Lower lobe of right lung (tissue), 2 donors: Measurements from ENCODE around the gene CAMSAP1. TPM values are rescaled to one million over a fixed set of nuclear protein-coding genes. Genes with fewer than 3 reads are reported as not detected.

ENCODE experiments used
- ATAC-seq, 2 donors: fragments of 200-7000 bp; cut with Tn5 transposase; one replicate each; pipeline ENCODE4 v1.9.1; 2020 to 2022; ENCODE audit warnings: mild to moderate bottlenecking in 2 of 2, moderate library complexity in 2 of 2
- DNase-seq: peaks from one replicate; pipeline ENCODE4 v3.0.0-alpha.2; 2020
- H3K27ac ChIP-seq: fragments of 200-600 bp; one replicate; pipeline ENCODE4 v1.8.0; 2022
- H3K27me3 ChIP-seq: fragments of 200-600 bp; one replicate; pipeline ENCODE4 v1.8.0; 2022; ENCODE audit warnings: low read depth
- H3K36me3 ChIP-seq: fragments of 200-600 bp; one replicate; pipeline ENCODE4 v1.8.0; 2022; ENCODE audit warnings: mild to moderate bottlenecking
- H3K4me1 ChIP-seq: fragments of 200-600 bp; one replicate; pipeline ENCODE4 v1.8.0; 2022
- H3K4me3 ChIP-seq: fragments of 200-600 bp; one replicate; pipeline ENCODE4 v1.8.0; 2022; ENCODE audit warnings: mild to moderate bottlenecking
- H3K9me3 ChIP-seq: fragments of 200-600 bp; one replicate; pipeline ENCODE4 v1.8.0; 2022
- intact Hi-C: fragments of 100-400 bp; cut with DNase I; formaldehyde crosslinking; loops from one replicate; pipeline ENCODE4 v1.11.0; 2022
- total RNA-seq: library from RNA; stranded (reverse); fragmentation: NEBNext Ultra II Directional; extraction: Animal tissue kit (Norgen Biotek cat#: 25700); gene quantifications from one replicate; pipeline ENCODE4 v1.2.1, GENCODE V29; 2021
- TF ChIP-seq, protein P1 (sequence below): fragments of 200-600 bp; IDR thresholded peaks from one replicate; pipeline ENCODE4 v1.8.0; 2022; ENCODE audit warnings: antibody characterized with exemption, mild to moderate bottlenecking
- donor health status: DM: no; HTN: yes; CAD: no; lungs with severe emphysema.

CAMSAP1 gene
- total RNA-seq, 1 donor from 2014 or later, result 34.4 TPM

DNA sequence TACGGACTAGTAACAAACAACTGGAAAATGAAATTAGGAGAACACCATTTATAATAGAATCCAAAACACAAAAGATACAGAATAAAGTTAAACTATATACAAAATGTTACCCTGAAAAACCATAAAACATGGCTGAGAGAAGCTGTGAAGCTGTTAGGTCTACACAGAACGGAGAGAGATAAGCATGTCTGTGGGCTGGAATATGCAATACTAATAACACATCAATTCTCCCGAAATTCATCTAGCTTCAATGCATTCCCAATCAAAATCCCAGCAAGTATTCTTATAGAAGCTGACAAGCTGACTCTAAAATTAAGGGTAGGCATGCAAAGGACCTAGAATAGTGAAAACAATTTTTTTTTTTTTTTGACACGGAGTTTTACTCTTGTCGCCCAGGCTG lies 32.5 kb downstream of the CAMSAP1 start:
- Histone ChIP-seq H3K27ac (no peak overlapping the region), H3K4me3 (no peak overlapping the region), H3K36me3 (peaks cover 9% of the 10 kb centered on the region), H3K4me1 (no peaks in the 10 kb centered on the region), H3K9me3 (no peaks in the 10 kb centered on the region), H3K27me3 (no peaks in the 10 kb centered on the region)
- ATAC-seq (no peak), DNase-seq (no peak)
- TF ChIP-seq, protein P1, sequence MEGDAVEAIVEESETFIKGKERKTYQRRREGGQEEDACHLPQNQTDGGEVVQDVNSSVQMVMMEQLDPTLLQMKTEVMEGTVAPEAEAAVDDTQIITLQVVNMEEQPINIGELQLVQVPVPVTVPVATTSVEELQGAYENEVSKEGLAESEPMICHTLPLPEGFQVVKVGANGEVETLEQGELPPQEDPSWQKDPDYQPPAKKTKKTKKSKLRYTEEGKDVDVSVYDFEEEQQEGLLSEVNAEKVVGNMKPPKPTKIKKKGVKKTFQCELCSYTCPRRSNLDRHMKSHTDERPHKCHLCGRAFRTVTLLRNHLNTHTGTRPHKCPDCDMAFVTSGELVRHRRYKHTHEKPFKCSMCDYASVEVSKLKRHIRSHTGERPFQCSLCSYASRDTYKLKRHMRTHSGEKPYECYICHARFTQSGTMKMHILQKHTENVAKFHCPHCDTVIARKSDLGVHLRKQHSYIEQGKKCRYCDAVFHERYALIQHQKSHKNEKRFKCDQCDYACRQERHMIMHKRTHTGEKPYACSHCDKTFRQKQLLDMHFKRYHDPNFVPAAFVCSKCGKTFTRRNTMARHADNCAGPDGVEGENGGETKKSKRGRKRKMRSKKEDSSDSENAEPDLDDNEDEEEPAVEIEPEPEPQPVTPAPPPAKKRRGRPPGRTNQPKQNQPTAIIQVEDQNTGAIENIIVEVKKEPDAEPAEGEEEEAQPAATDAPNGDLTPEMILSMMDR, result no peak
- intact Hi-C loops, result no loop called here

DNA sequence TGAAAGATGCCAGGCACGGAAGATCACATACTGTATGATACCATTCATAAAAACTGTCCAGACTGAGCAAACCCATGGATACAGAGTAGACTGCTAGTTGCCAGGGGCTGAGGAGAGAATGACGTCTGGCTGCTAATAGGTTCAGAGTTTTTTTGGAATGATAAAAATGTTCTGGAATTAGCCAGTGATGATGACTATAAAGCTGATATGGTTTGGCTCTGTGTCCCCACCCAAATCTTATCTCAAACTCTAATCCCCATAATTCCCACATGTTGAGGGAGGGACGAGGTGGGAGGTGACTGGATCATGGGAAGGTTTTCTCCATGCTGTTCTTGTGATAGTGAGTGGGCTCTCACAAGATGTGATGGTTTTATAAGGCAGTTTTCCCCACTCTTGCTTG lies 37.4 kb downstream of the CAMSAP1 start:
- no peaks in the 10 kb centered on the region for H3K36me3 ChIP-seq
- ATAC-seq (no peak), DNase-seq (no peak)
- no peak overlapping the region for H3K27ac ChIP-seq
- intact Hi-C loops, result no loop called here
- no peaks in the 10 kb centered on the region for H3K27me3 ChIP-seq
- no peak overlapping the region for H3K4me3 ChIP-seq
- TF ChIP-seq, protein P1, result no peak
- no peaks in the 10 kb centered on the region for H3K9me3 ChIP-seq
- H3K4me1 ChIP-seq, result no peaks in the 10 kb centered on the region

DNA sequence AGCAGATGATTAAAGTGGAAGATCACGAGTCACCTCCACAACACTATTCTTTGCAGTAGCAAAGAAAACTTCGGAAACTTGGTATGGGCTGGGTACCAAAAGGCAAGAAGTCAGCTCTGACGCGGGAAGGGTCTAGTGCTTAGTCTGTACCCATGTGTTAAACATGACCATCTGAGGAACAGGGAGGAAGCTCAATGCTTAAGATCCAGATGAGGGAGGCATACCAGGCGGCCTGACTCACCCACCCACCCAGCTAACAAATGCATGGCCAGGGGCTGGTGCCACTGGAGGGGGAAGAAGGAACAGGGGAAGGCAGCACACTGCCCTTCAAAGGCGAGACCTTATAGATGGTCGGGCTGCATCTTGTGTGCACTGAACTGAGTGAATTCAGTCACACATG lies 41.8 kb downstream of the CAMSAP1 start:
- Histone ChIP-seq H3K9me3 (no peaks in the 10 kb centered on the region), H3K27ac (no peak overlapping the region), H3K27me3 (no peaks in the 10 kb centered on the region), H3K4me3 (no peak overlapping the region), H3K4me1 (peaks cover 7% of the 10 kb centered on the region), H3K36me3 (no peaks in the 10 kb centered on the region)
- intact Hi-C loops, result no loop called here
- DNase-seq (no peak), ATAC-seq (no peak)
- TF ChIP-seq, protein P1, result no peak

DNA sequence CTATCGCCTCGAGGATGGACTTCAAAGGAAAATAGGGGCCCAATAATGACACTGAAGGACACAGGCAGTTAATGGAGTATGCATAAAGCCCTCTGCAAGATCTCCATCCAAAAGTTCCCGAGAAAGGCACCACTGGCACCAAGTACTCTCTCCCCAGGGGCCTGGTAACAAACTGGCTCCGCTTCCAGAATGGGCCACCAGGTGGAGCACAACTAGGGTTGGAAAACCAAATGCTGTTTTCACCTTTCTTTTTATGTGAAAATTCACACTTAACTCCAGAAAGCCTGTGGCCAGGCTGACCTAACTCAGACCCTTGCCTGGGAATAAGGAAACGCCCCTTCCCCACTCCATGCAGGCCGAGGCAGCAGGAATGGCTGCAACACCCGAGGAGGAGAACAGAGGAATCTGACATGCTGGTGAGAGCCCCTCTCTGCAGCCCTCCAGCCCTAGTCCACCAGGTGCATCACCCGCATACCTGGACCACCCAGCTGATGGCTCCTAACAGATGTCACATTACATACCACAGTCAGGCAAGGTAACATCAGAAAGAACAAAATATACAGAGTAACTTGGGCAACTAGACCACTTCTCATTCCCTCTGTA lies 42.8 kb downstream of the CAMSAP1 start:
- Histone ChIP-seq H3K27ac (no peak overlapping the region), H3K9me3 (no peaks in the 10 kb centered on the region), H3K36me3 (no peaks in the 10 kb centered on the region), H3K27me3 (no peaks in the 10 kb centered on the region), H3K4me3 (no peak overlapping the region), H3K4me1 (peaks cover 7% of the 10 kb centered on the region)
- intact Hi-C loops, result no loop called here
- DNase-seq (peak; percentile 58), ATAC-seq (peak; percentile 61 to 64)
- TF ChIP-seq, protein P1, result peak; percentile 88

DNA sequence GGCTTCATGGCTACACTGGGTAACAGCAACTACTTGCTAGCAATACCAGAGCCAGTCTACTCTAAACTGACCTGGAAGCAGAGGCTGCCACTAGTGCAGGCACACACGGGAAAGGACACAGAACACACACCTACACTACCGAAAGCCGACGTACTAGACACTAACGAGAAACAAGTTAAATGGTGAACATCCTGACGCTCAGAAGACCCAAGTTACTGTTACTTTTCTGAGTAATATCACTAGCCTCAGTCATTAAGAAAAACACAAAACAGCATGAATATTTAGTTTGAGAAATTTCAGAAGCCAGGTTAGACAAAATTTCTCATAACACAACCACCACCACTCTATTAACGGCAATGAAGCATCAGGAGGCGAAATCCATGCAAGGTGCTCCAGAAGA lies 44.5 kb downstream of the CAMSAP1 start:
- DNase-seq (no peak), ATAC-seq (no peak)
- Histone ChIP-seq H3K9me3 (no peaks in the 10 kb centered on the region), H3K36me3 (peaks cover under 1% of the 10 kb centered on the region), H3K4me1 (peaks cover 7% of the 10 kb centered on the region), H3K27ac (no peak overlapping the region), H3K27me3 (no peaks in the 10 kb centered on the region), H3K4me3 (no peak overlapping the region)
- intact Hi-C loops, result no loop called here
- TF ChIP-seq, protein P1, result no peak
